K562 (cell line): ENCODE results near the gene FDX2. TPM values are rescaled to one million over a fixed set of nuclear protein-coding genes. Genes with fewer than 3 reads are reported as not detected.

Experiments used
- BMI1 ChIP-seq: fragments of 150-350 bp; IDR thresholded peaks from 2 replicates; pipeline ENCODE4 v1.6.1; 2014; ENCODE audit warnings: low read length
- CC2D1A ChIP-seq: fragments of 450-650 bp; IDR thresholded peaks from 2 replicates; pipeline ENCODE4 v1.6.1; 2017; ENCODE audit warnings: mild to moderate bottlenecking
- ETS2 ChIP-seq: IDR thresholded peaks from 2 replicates; pipeline ENCODE4 v1.6.1; 2016; ENCODE audit warnings: borderline replicate concordance, missing genetic modification characterization, mild to moderate bottlenecking, moderate library complexity, missing compliant biosample characterization; ENCODE audit not compliant: poor library complexity, severe bottlenecking
- FOXJ2 ChIP-seq: fragments of 200-800 bp; sonication (Bioruptor generic); IDR thresholded peaks from 2 replicates; pipeline ENCODE4 v1.6.1; 2016; ENCODE audit warnings: missing genetic modification characterization, missing compliant biosample characterization
- GABPB1 ChIP-seq: sonication (generic); formaldehyde crosslinking; IDR thresholded peaks from 2 replicates; pipeline ENCODE4 v1.8.0; 2022; ENCODE audit warnings: mild to moderate bottlenecking, missing genetic modification reagents
- KDM1A ChIP-seq, 2 experiments: fragments of 450-650 bp; IDR thresholded peaks; 2 replicates each; pipeline ENCODE4 v1.6.1; 2016; ENCODE audit warnings: mild to moderate bottlenecking in 2 of 2
- KDM4B ChIP-seq, 2 experiments: fragments of 450-650 bp in 1 of 2; sonication (generic) in 1 of 2; IDR thresholded peaks; 2 replicates each; pipeline ENCODE4 v1.6.1; 2016 to 2017; ENCODE audit warnings: borderline replicate concordance in 2 of 2, antibody characterized with exemption in 1 of 2, low read depth in 1 of 2, mild to moderate bottlenecking in 1 of 2
- MAZ ChIP-seq, 2 experiments: fragments of 450-650 bp in 1 of 2; sonication (generic) in 1 of 2; formaldehyde crosslinking; IDR thresholded peaks in 1 of 2; conservative IDR thresholded peaks in 1 of 2; 2 replicates each; pipeline versions ENCODE4 v1.4.0 to v1.5.0; 2020; ENCODE audit warnings: mild to moderate bottlenecking in 1 of 2, missing genetic modification reagents in 1 of 2
- RFX1 ChIP-seq: fragments of 450-650 bp; IDR thresholded peaks from 2 replicates; pipeline ENCODE4 v1.6.1; 2016; ENCODE audit warnings: mild to moderate bottlenecking, moderate library complexity
- THRA ChIP-seq: fragments of 450-650 bp; IDR thresholded peaks from 2 replicates; pipeline ENCODE4 v1.6.1; 2017; ENCODE audit warnings: mild to moderate bottlenecking, moderate library complexity
- ZBTB1 ChIP-seq: sonication (generic); formaldehyde crosslinking; IDR thresholded peaks from 2 replicates; pipeline ENCODE4 v1.8.1; 2023; ENCODE audit warnings: missing genetic modification reagents, low read depth, mild to moderate bottlenecking, borderline replicate concordance
- ZNF407 ChIP-seq: fragments of 450-650 bp; IDR thresholded peaks from 2 replicates; pipeline ENCODE4 v1.6.1; 2016; ENCODE audit warnings: low read depth
- ZNF512 ChIP-seq: IDR thresholded peaks from 2 replicates; pipeline ENCODE4 v1.6.1; 2016; ENCODE audit warnings: missing genetic modification characterization, missing compliant biosample characterization
- polyA plus RNA-seq, 8 experiments: library from polyadenylated mRNA; depleted of rRNA in 4 of 8; stranded (reverse) in 5 of 8; unstranded in 3 of 8; fragments of >200 nt; fragmentation: Nextera tagmentation in 2 of 8; fragmentation: Illumina TruSeq in 1 of 8; extraction: Ambion mirVana in 2 of 8; extraction: Trizol in 1 of 8; gene quantifications; 2 replicates each; pipeline versions ENCODE4 v1.2.1 to v1.2.3, GENCODE V29; 2011 to 2014; ENCODE audit warnings: inconsistent platforms in 1 of 8, missing spikeins in 1 of 8
- total RNA-seq, 7 experiments: library from RNA; depleted of rRNA in 6 of 7; stranded (reverse); fragments of >200 nt in 6 of 7; fragmentation: Illumina TruSeq in 2 of 7; extraction: Trizol in 2 of 7; gene quantifications; 2 replicates each; pipeline versions ENCODE4 v1.2.1 to v1.2.3, GENCODE V29; 2011 to 2021; ENCODE audit warnings: low replicate concordance in 1 of 7
- TF ChIP-seq, protein P1 (sequence below): sonication (generic); formaldehyde crosslinking; IDR thresholded peaks from 2 replicates; pipeline ENCODE4 v1.8.1; 2022; ENCODE audit warnings: missing genetic modification reagents

Gene FDX2
- total and polyA plus RNA-seq, 9 of the 15 experiments (the other 6 are each of a cell fraction or from before 2014, with no cell fraction given), result 2.5 to 49.8 (median 29.7) TPM

DNA sequence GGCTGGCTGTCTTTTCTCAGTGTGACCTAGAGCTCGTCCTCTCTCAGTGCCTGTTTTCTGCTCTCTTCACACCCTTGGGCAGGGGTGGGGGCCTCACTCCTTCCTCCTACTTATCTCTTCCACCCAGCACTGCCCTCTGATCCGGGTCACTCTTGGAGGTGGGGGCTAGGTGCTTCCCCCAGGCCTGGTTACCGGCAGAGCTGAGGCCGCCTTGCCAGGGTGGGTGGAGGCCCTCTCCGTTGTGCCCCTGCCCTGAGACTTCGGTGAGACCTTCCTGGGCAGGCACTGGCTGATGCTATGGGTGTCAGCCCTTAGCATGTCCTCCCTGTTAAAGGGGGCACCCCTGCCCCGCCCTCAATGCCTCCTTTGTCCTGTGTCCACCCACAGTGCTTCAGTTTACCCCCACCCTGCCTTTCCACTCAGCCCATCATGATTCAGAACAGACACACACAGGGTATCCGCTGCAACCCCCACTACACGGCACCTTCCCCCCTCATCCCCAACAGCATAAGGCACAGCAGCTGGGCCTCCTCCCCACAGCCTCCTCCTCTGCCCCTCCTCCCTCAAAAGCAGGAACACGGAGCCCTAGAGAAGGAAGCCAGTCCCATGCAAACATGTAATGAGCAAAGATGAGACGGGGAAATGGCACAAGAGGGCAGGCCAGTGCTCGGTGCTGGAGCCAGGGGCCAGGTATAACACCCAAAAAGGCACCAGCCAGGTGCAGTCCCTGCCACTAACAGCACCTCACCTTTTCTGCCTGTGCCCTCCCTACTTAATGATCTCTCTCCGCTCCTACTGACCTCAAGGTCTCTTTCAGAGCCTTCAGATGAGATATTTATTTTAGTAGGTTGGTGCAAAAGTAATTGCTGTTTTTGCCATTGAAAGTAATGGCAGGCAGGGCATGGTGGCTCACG lies 16.0 kb downstream of the FDX2 start (continued):
- TF ChIP-seq ZNF512 (tag) (no peak), ZBTB1 (no peak), KDM4B (IDR thresholded peaks at IDR 0.05; ENCODE audit: borderline replicate concordance in 2 of 2, low read depth in 1 of 2) (no peak; a peak in 2 of 4 replicates), KDM1A (IDR thresholded peaks at IDR 0.05) (peak in 1 of 2 experiments; percentile 81; a peak in 3 of 4 replicates), CC2D1A (no peak), THRA (no peak), BMI1 (no peak), ETS2 (tag) (no peak), GABPB1 (no peak), FOXJ2 (tag) (no peak), RFX1 (no peak), MAZ (CRISPR knock-in tag; conservative IDR thresholded peaks at IDR 0.05 in 1 of 2, IDR thresholded peaks at IDR 0.05 in 1 of 2) (peak; percentile 98 to 100), ZNF407 (no peak)
- TF ChIP-seq, protein P1, sequence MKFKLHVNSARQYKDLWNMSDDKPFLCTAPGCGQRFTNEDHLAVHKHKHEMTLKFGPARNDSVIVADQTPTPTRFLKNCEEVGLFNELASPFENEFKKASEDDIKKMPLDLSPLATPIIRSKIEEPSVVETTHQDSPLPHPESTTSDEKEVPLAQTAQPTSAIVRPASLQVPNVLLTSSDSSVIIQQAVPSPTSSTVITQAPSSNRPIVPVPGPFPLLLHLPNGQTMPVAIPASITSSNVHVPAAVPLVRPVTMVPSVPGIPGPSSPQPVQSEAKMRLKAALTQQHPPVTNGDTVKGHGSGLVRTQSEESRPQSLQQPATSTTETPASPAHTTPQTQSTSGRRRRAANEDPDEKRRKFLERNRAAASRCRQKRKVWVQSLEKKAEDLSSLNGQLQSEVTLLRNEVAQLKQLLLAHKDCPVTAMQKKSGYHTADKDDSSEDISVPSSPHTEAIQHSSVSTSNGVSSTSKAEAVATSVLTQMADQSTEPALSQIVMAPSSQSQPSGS (CRISPR knock-in tag), result no peak
